Astrocyte (in vitro differentiated cells and primary cell): ENCODE measurements around the gene PECR.

ENCODE experiments used
- CTCF ChIP-seq: IDR thresholded peaks from 2 replicates; pipeline ENCODE4 v1.5.1; 2011; ENCODE audit warnings: low read depth, mild to moderate bottlenecking, inconsistent platforms, low read length, moderate library complexity; ENCODE audit not compliant: insufficient read depth
- EZH2 ChIP-seq: IDR thresholded peaks from 2 replicates; pipeline ENCODE4 v1.6.1; 2012; ENCODE audit warnings: mild to moderate bottlenecking, low read length, inconsistent platforms; ENCODE audit not compliant: insufficient read depth

- no peak for TF ChIP-seq CTCF
- no peak for TF ChIP-seq EZH2
These were observed 21.6 kb upstream of the PECR start for GRCh38 chr2:216103213-216103612.
